Adrenal gland (tissue), 5 donors: Measurements from ENCODE around the gene C8B.

Experiments
- POLR2A ChIP-seq, 2 donors: fragments of 450-650 bp; IDR thresholded peaks; one replicate each; pipeline ENCODE4 v1.6.1; 2017; ENCODE audit warnings: antibody characterized with exemption in 2 of 2, mild to moderate bottlenecking in 2 of 2, moderate library complexity in 1 of 2
- TF ChIP-seq, protein P1 (sequence below), 6 experiments: fragments of 450-650 bp in 4 of 6; fragments of 200-600 bp in 2 of 6; sonication (generic) in 1 of 6; IDR thresholded peaks; 1 replicate in 5 of 6; 2 replicates in 1 of 6; pipeline versions ENCODE4 v1.5.1 to v1.8.0; 2016 to 2021; ENCODE audit warnings: antibody characterized with exemption in 6 of 6, mild to moderate bottlenecking in 2 of 6, moderate library complexity in 1 of 6
- donor health status: DM: no; HTN: no; CAD: no.

DNA sequence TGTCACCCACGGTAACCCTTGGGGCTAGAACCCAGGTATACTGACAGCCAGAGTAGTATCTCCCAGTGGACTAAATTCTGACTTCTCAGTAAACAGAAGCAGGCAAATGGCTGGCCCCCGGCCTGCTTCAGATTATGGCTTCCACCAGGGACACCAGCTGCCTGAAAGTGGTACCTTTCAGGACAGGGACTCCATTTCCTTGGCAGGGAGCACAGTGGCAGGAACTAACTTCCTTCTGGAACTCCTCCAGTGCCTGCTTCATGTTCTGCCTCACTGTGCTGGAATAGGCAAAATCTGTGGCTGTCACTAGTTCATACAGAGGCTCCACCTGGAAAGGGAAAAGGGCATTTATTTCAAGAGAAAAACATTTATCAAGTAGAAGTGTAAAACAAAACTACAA, 32.7 kb downstream of the C8B start:
- no peak for TF ChIP-seq POLR2A (IDR thresholded peaks at IDR 0.05)
- TF ChIP-seq, protein P1, sequence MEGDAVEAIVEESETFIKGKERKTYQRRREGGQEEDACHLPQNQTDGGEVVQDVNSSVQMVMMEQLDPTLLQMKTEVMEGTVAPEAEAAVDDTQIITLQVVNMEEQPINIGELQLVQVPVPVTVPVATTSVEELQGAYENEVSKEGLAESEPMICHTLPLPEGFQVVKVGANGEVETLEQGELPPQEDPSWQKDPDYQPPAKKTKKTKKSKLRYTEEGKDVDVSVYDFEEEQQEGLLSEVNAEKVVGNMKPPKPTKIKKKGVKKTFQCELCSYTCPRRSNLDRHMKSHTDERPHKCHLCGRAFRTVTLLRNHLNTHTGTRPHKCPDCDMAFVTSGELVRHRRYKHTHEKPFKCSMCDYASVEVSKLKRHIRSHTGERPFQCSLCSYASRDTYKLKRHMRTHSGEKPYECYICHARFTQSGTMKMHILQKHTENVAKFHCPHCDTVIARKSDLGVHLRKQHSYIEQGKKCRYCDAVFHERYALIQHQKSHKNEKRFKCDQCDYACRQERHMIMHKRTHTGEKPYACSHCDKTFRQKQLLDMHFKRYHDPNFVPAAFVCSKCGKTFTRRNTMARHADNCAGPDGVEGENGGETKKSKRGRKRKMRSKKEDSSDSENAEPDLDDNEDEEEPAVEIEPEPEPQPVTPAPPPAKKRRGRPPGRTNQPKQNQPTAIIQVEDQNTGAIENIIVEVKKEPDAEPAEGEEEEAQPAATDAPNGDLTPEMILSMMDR (IDR thresholded peaks at IDR 0.05): no peak
